Measurements from ENCODE around the gene BZW2.
"Not testable (repeated sequence)": the region's sequence is repeated elsewhere in the genome, so short reads cannot be mapped to it uniquely, and the experiment has no call there.

Gene BZW2

DNA sequence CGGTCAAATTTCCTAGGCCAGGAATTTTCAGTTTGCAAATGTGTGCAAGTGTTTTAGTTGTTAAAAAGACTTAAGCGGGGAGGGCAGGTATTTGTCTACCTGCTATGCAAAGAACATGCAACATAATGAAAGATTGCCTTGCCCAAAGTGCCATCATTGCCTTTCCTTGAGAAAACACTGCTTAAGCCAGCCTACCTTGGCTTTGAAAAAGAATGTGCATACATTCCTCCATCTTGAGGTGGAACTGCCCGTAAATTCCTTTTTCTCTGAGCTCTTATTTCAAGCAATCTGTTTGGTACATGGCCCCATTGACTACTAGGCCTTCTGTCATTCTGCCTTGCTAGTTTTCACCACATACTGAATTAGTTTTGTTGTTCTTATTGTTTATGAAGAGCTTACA, 29.3 kb downstream of the BZW2 start:
- DNase-seq = no peak

DNA sequence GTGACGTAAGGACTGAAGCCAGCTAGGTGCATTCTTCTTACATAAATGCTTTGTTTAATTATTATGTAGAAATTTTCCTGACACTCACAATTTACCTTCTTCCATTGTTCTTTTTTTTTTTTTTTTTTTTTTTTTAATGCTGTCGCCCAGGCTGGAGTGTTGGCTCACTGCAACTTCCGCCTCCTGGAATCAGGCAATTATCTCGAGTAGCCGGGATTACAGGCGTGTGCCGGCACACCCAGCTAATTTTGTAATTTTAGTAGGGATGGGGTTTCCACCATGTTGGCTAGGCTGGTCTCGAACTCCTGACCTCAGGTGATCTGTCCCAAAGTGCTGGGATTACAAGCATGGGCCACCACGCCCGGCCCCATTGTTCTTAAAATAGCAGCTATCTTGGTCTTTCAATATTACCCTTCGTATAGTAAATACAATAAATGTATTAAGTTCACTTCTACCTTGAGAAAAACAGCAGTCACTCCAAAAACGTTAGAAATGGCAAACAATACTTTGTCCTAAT, 32.1 kb downstream of the BZW2 start:
- DNase-seq = no peak

GRCh38 chr7:16678645-16679566, 32.9 kb downstream of the BZW2 start:
- not testable (repeated sequence) for DNase-seq

DNA sequence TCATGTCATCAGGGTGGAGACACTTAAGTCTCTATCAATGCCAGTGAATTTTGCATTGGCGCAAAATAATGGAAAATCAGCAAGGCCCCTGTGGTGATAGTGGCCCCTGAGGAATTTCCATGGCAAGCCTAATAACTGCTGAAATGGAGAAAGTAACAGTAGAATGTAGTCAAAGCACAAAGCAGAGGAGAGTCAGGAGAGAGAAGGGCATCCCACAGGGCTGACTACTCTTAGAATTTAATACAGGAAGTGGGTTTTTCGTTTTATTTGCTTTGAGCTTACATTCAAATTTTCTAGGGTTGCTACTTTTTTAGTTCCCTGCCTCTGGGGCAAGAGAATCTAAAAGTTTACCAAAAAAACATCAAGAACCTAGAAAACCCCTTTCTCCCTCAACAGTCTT, 39.0 kb downstream of the BZW2 start:
- DNase-seq = peak in 1 of 5 experiments; percentile 33

DNA sequence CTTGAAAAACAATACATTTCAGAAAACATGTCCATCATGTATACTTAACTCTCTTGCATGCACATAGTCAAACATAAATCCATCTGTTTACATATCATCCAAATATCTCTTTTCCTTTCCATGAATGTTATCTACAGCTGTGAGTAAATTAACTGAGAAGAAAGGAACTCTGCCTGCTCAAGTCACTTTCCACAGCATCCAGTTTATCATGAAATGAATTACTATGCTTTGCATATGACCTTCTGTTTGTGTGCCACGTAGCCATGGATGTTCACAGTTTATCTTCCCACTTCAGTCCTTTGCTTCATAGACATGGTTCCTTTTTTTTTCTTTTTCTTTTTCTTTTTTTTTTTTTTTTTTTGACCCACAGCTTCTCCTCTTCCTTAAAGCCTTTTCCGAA, 39.6 kb downstream of the BZW2 start:
- DNase-seq = no peak

- no peak for DNase-seq
Observed at GRCh38 chr7:16688249-16688648, 42.3 kb downstream of the BZW2 start.

DNA sequence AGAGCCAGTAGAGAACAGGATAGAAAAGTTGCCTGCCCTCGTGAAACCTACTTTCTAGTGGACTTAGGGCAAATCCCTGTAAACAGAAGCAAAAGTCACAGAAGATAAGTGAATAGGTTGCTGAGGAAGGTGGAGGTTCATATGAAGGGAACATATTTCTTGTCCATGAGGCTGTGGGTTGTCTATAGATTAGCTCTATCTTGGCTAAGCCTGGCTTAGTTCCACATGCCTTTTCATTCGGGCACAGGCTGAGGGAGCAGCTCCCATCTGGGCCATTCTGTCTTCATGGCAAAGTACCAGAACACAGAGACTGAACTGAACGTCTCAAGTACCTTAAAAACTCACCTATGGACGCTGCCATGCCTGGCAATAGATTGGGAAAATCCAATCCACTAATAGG, 45.3 kb downstream of the BZW2 start:
- no peak for DNase-seq

DNA sequence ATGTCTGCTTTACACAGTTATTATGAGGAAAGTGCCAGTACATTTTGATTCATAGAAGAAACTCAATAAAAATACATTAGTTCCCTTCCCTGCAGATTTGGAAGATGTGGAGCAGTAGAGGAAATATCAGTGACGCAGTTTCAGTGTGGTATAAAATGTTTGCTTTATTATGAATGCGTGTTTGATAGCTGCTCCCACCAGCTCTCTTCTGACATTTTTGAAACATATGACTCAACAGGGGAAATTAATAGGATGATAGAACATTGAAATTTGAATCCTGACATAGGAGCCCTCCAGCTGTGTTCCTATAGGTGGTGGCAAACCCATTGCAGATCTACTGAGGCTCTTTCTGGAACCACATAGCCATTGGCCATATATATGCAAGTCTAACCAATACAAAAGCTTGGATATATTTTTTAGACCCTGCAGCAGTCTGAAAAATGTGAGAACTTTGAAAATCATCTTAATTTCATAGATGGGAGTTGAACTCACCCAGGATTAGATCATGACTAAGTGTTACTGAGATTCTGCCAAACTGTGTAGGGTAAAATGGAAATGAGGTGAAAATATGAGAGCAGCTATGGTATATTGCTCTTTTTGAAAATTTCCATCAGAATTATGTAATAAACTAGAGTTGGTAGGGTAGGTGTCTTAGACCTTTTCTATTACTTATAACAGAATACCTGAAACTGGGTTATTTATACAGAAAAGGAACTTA, 47.8 kb downstream of the BZW2 start:
- DNase-seq = no peak

GRCh38 chr7:16694806-16695205, 48.8 kb downstream of the BZW2 start:
- no peak for DNase-seq

GRCh38 chr7:16695621-16696237, 49.7 kb downstream of the BZW2 start:
- peak in 1 of 5 experiments; percentile 29 for DNase-seq

DNA sequence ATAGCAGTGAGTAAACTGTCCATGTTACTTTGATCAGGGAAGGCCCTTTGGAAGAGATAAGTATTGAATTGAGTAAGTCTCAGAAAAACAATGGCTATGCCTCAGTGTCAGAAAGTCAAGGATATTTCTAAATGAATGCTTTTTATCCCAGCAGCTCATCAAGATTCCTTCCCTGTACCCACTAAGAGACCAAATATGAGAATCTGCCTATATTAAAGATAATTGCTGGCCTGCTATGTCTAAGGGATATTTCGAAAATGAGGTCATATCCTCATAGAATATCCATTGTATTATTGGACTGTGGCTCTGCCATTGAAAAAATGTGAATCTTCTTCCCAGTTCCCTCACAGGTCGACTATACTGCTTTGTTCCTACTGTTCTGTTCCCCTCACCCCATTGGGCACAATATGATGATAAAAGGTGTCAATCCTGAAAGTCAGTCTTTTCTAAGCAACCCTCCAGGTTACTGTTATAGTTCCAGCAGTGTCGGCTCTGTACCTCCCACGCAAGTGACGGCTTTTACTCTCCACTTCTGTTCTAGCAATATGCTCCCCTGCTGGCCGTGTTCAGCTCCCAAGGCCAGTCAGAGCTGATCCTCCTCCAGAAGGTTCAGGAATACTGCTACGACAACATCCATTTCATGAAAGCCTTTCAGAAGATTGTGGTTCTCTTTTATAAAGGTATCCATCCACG, 51.7 kb downstream of the BZW2 start:
- no peak for DNase-seq

DNA sequence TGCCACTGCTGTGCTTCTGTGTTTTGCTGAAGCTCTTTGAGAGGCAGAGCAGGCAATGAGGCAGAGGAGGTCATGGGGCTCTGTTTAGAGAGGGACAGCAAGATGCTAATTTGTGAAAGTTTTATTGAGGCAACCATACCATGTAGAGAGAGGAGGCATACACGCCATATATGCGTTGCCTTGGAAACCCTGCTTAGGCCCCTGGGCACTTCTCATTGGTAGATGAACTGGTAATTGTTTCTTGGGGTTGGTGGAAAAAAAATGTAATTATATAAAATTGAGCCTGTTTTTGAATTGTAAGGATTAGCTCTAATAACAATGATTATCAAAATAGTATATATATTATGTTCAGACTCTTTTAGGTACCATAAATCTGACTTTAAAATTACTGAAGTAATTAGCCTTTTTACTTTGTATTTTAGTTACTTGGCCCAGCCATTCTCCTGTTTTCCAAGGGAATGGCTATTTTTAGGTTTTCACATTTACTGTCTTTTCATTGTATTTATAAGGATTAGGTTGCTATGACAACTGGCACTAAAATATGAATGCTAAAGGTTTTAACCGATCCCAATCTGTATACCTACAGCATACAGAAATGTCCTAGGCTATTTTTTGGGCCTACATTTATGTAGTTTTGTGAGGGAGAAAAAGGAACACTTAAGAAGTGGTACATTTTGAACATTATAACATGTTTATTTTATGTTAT, 52.4 kb downstream of the BZW2 start:
- no peak for DNase-seq

- no peak for DNase-seq
Observed at GRCh38 chr7:16702441-16702840, 56.5 kb downstream of the BZW2 start.

DNA sequence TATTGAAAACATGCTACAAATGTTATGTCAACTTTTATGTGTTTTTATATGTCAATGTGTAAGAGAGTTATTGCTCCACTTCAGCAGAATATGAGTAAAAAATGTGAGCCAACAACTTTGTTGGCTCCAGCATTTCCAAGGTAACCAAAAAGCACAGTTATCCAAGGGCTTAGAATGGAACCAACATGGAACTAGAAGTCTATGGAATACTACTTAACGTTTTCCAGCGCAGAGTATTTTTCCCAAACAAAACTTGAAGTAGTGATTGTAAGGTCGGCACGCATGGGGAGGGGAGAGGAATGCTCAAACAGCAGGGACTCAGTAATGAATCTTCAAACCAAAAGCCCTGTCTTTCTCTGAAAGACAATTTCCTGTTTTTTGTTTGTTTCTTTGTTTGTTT, 62.5 kb downstream of the BZW2 start:
- no peak for DNase-seq

DNA sequence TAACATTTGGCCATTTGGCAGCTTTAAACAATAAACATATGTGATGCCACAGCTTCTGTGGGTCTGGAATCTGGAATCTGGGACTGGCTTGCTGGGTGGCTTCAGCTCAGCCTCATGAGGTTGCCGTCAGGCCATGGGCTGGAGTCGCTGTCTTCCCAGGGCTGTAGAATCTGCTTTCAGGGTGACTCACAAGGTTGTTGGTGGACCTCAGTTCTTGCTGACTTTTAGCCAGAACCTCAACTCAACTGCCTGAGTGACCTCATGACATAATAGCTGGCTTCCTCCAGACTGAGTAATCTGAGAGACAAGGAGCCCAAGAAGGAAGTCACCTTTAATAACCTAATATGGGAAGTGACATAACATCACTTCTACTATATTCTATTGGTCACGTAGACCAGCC, 63.0 kb downstream of the BZW2 start:
- no peak for DNase-seq

- DNase-seq = no peak
Observed at GRCh38 chr7:16710651-16711050, 64.7 kb downstream of the BZW2 start.

DNA sequence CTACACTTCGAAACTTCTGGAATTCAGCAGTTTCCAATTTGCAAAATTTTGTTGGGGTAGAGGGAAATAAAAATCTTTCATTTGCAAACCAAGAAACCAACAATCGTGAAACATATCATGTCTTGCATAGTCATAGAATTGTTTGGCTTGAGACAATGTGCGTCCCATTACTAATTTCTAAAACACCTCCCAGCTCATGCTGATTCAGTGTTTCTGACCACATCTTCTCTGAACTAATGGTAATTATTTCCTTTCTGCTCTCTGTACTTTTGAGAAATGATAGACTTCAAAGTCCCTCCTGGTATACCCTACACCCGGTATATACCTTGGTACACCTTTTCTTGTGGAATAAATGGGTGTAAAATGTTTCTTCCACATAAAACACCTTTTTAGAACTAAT, 65.7 kb downstream of the BZW2 start:
- peak in 1 of 5 experiments; percentile 25 for DNase-seq

- peak in 1 of 5 experiments; percentile 21 for DNase-seq
Observed at GRCh38 chr7:16712916-16713315, 66.9 kb downstream of the BZW2 start.

DNA sequence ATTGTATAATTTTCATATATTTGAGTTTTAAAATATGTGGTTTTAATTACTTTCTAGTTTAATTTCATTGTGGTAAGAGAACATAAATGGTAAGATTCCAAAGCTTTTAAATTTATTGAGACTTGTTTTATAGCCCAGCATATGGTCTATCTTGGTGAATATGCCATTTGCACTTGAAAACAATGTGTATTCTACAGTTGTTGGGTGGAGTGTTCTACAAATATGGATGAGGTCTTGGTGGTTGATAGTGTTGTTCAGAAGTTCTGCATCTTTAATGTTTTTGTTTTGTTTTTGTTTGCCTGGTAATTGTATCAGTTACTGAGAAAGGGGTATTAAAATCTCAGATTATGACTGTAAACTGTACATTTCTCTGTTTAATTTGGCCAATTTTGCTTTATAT, 69.9 kb downstream of the BZW2 start:
- DNase-seq = no peak

DNA sequence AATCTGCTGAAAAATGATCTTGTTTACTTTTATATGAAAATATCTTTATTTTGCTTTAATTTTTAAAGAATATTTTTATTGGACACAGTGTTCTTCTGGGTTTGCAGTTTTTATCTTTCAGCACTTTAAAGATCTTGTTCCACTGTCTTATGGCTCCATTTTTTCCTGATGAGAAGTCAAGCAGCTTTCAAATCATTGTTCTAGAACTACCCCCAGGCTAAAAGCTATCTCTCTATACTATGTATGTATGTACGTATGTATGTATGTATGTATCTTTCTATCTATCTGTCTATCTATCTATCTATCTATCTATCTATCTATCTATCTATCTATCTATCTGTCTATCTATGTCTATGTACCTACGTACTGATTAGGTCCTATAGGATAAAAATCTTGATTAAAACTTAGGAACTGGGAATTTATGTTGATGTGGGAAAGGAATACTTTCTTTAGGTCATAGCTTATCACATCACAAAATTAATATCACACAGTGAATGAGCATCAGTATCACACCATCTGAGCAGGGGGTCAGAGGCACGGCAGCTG, 72.2 kb downstream of the BZW2 start:
- DNase-seq = no peak

DNA sequence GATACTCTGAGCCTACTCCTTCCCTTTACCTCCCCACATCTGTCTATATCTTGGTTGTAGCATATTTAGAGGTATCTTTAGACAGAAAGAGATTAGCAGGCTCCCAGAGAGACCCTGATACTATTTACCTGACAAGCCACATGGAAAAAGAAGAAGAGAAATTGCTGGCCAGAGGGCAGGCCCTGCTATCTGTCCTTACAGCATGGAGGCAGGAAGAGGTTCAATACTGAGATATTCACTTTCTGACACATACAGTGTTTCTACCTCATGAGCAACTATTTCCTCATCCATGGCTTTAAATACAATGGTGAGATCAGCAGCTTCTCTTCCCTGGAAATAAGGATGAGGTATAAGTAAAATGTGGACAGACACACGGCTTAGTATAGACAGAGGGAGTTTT, 73.7 kb downstream of the BZW2 start:
- DNase-seq = no peak

- DNase-seq = no peak
Observed at GRCh38 chr7:16721541-16721940, 75.6 kb downstream of the BZW2 start.

Data from T-helper 2 cell (primary cell).